ENCODE data around the gene FPR3.

FPR3 gene

DNA sequence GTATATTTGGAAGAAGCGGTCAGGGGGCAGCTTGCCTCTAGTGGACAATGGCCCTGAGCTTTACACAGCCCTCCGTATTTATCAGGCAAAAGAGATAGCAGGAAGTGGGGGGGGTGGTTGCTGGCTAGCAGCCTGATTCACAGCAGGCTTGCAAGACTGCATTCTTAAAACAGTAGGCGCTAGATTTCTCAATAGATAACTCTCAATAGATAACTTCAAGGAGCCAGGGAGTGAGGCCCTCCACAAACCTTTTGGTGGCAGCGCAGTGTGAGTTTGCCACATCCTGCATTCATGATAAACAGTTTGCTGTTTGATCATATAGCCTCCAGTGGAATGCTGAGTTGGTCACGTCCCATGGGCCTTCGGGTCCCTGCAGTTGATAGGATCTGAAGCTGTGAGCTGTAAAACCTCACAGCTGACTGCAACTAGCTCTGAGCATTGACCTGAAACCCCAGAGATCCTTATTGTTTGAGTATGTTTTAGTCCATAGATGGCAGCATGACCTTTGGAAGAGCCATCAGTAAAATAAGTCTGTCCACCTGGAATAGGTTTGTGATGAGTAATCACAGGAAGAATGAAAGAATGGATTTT is 12.2 kb downstream of the FPR3 start:
- H3K4me3 ChIP-seq (ENCODE audit: low read depth, low read length) = no peak overlapping the region
- TF ChIP-seq, protein P1, sequence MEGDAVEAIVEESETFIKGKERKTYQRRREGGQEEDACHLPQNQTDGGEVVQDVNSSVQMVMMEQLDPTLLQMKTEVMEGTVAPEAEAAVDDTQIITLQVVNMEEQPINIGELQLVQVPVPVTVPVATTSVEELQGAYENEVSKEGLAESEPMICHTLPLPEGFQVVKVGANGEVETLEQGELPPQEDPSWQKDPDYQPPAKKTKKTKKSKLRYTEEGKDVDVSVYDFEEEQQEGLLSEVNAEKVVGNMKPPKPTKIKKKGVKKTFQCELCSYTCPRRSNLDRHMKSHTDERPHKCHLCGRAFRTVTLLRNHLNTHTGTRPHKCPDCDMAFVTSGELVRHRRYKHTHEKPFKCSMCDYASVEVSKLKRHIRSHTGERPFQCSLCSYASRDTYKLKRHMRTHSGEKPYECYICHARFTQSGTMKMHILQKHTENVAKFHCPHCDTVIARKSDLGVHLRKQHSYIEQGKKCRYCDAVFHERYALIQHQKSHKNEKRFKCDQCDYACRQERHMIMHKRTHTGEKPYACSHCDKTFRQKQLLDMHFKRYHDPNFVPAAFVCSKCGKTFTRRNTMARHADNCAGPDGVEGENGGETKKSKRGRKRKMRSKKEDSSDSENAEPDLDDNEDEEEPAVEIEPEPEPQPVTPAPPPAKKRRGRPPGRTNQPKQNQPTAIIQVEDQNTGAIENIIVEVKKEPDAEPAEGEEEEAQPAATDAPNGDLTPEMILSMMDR (IDR thresholded peaks at IDR 0.05; ENCODE audit: low read depth, low read length, missing control alignments) = no peak
- in situ Hi-C loops (cut with HindIII; ENCODE audit: low sequenced_read_pairs) = no loop called here
- no peak for DNase-seq (ENCODE audit: low read depth)

DNA sequence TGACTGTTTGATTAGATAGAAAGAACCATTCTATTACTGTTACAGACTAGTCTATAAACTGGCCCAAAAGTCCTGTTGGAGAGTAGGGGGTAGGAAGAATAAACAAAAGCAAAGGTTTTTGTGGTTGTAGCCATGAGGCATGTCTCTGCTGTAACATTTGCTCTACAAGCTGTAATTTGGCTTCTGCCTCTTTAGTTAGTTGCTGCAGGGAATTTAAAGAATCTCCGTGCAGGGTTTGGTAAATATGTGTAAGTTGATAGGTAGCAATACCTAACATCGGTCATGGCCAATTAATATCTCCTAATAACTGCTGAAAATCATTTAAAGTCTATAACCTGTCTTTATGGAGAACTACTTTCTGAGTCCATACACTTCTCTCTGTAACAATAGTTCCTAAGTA is 13.0 kb downstream of the FPR3 start:
- DNase-seq (ENCODE audit: low read depth) = no peak
- no peak overlapping the region for H3K4me3 ChIP-seq (ENCODE audit: low read depth, low read length)
- TF ChIP-seq, protein P1 (IDR thresholded peaks at IDR 0.05; ENCODE audit: low read depth, low read length, missing control alignments) = no peak
- in situ Hi-C loops (cut with HindIII; ENCODE audit: low sequenced_read_pairs) = no loop called here

DNA sequence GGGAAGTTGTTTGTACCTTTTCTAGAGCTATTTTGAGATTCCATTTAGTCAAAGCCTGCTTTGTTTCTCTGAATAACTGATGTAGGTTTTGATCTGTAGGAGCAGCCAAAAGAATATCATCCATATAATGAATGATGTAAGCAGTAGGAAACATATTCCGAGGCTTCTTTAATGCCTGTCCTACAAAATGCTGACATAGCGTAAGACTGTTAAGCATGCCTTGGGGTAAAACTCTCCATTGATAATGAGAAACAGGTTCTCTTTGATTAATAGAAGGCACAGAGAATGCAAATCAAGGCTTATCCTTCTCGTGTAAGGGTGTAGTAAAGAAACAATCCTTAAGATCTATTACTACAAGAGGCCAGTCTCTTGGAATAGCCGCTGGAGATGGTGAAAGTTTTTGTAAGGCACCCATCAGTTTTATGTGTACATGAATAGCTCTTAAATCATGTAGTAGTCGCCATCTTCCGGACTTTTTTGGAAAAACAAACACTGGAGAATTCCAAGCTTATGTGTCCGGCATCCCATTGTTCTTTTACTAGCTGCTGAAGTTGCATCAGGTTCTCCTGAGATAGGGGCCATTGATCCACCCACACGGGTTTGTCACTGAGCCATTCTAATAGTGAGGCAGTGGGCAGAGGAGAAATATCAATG is 13.5 kb downstream of the FPR3 start:
- TF ChIP-seq, protein P1 (IDR thresholded peaks at IDR 0.05; ENCODE audit: low read depth, low read length, missing control alignments) = no peak
- H3K4me3 ChIP-seq (ENCODE audit: low read depth, low read length) = no peak overlapping the region
- in situ Hi-C loops (cut with HindIII; ENCODE audit: low sequenced_read_pairs) = no loop called here
- no peak for DNase-seq (ENCODE audit: low read depth)

DNA sequence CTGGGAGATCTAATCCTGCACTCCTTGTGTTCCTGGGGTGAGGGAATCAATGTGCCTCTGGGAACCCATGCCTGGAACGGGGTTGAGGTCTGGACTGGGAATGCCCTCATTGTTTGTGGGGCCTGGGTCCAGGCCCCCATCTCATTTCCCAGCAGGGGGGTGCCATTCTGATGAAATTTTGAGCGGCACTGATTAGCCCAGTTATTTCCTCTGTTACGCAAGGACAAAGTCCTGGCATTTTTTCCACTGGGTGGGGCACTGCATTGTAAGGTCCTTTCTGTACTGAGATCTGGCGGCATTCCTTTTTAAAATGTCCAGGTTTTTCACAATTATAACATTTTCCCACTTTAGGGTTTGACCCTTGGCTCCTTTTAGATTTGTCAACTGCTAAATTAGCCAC is 14.8 kb downstream of the FPR3 start:
- H3K4me3 ChIP-seq (ENCODE audit: low read depth, low read length) = no peak overlapping the region
- in situ Hi-C loops (cut with HindIII; ENCODE audit: low sequenced_read_pairs) = no loop called here
- TF ChIP-seq, protein P1 (IDR thresholded peaks at IDR 0.05; ENCODE audit: low read depth, low read length, missing control alignments) = no peak
- no peak for DNase-seq (ENCODE audit: low read depth)

DNA sequence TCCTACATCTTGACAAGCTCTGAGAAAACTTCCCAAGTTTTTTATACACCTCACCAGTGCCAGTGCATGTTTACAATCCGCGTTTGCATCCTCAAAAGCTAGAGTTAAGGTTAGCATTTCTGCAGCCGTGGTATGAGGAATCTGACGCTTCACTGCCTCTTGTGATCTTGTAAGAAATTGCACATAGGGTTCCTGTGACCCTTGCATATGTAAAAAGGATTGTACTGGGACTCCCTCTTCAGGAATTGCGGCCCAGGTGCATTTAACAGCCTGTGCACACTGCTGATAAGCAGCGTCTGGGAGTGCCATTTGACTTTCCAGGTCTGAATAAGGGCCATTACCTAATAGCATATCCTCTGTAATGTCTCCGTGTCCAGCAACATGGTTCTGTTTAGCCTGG is 15.3 kb downstream of the FPR3 start:
- TF ChIP-seq, protein P1 (IDR thresholded peaks at IDR 0.05; ENCODE audit: low read depth, low read length, missing control alignments) = no peak
- no peak for DNase-seq (ENCODE audit: low read depth)
- in situ Hi-C loops (cut with HindIII; ENCODE audit: low sequenced_read_pairs) = no loop called here
- no peak overlapping the region for H3K4me3 ChIP-seq (ENCODE audit: low read depth, low read length)

DNA sequence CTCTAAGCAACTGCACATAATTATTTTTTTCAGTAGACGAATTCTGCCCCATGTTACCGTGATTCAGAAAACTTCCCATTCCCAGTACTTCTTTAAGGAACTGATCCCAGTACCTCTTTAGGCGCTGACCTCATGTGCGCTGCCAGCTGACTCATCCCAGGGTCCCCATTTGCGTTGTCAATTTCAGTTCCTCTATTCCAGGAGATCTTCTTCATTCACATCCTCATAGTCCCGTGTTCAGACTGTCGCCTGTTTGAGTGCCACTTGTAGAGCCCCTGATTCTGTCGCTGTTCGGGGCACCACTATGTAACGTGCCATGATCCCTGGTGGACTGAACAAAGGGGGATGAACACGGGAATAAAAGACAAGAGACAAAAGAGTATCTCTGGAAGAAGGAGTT is 16.4 kb downstream of the FPR3 start:
- DNase-seq (ENCODE audit: low read depth) = no peak
- TF ChIP-seq, protein P1 (IDR thresholded peaks at IDR 0.05; ENCODE audit: low read depth, low read length, missing control alignments) = no peak
- in situ Hi-C loops (cut with HindIII; ENCODE audit: low sequenced_read_pairs) = no loop called here
- no peak overlapping the region for H3K4me3 ChIP-seq (ENCODE audit: low read depth, low read length)
